Measurements from ENCODE around the gene LRP3. TPM values are rescaled to one million over a fixed set of nuclear protein-coding genes. Genes with fewer than 3 reads are reported as not detected.

Gene LRP3
- total RNA-seq, 1 donor from 2014 or later, result 19.3 TPM

DNA sequence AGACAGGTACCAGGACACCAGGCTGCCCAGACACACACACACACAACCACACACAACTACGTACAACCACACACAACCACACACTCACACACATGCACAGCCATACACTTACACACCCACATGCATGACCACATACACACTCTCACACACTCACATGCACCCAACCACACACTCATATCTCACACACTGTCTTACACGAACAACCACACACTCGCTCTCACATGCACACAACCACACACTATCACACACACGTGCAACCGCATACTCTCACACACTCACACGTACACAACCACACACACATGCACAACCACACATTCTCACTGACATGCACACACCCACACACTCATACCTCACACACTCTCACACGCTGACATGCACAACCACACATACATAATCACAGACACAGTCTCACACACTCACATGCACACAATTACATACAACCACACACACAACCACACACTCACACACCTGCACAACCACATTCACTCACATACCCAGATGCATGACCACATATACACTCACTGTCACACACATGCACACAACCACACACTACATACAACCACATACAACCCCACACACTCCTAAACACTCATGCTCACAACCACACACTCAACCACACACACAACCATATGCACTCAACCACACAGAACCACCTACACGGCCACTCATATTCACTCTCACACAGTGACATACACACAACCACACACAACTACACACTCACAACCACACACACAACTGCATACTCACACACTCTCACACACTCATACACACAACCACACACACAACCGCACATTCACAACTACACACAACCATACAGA is 39.1 kb downstream of the LRP3 start:
- Histone ChIP-seq H3K4me3 (ENCODE audit: low read length in 3 of 3) (no peak overlapping the region), H3K4me1 (ENCODE audit: control insufficient read depth in 3 of 3, insufficient read depth in 3 of 3, low read length in 3 of 3) (no peaks in the 10 kb centered on the region), H3K9ac (ENCODE audit: low read depth in 1 of 3, low read length in 3 of 3) (no peak overlapping the region), H3K27me3 (ENCODE audit: control insufficient read depth in 3 of 3, insufficient read depth in 3 of 3, low read length in 3 of 3) (peaks cover 19 to 27% (median 21%) of the 10 kb centered on the region in 3 donors), H3K9me3 (ENCODE audit: control insufficient read depth in 3 of 3, low read length in 3 of 3) (peaks cover 0 to 11% (median 0%) of the 10 kb centered on the region in 3 donors), H3K36me3 (ENCODE audit: control insufficient read depth in 3 of 3, insufficient read depth in 3 of 3, low read length in 3 of 3) (no peaks in the 10 kb centered on the region), H3K27ac (ENCODE audit: low read depth, low read length) (no peak overlapping the region)

DNA sequence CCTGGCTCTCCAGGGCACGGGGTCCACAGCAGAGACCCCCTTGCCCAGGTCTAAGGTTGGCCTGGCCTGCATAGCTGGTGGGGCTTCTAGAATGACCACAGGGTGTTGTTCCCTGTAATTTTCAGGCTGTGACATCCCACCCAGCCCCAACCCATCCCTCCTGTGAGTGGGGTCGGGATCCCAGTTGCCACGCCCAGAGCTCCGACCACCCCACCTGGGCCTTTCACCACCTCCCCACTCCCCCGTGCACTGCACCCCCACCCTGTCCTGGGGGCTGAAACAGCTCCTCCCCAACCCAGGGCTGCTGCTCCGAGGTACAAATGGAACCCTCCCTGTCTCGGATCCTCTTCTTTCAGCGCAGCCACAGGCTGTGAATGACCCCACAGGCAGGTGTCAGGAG is 40.0 kb downstream of the LRP3 start:
- Histone ChIP-seq H3K27ac (ENCODE audit: low read depth, low read length) (no peak overlapping the region), H3K9ac (ENCODE audit: low read depth in 1 of 3, low read length in 3 of 3) (no peak overlapping the region), H3K36me3 (ENCODE audit: control insufficient read depth in 3 of 3, insufficient read depth in 3 of 3, low read length in 3 of 3) (no peaks in the 10 kb centered on the region), H3K4me1 (ENCODE audit: control insufficient read depth in 3 of 3, insufficient read depth in 3 of 3, low read length in 3 of 3) (no peaks in the 10 kb centered on the region), H3K9me3 (ENCODE audit: control insufficient read depth in 3 of 3, low read length in 3 of 3) (peaks cover 0 to 5% (median 0%) of the 10 kb centered on the region in 3 donors), H3K4me3 (ENCODE audit: low read length in 3 of 3) (no peak overlapping the region), H3K27me3 (ENCODE audit: control insufficient read depth in 3 of 3, insufficient read depth in 3 of 3, low read length in 3 of 3) (peaks cover 19 to 27% (median 21%) of the 10 kb centered on the region in 3 donors)

DNA sequence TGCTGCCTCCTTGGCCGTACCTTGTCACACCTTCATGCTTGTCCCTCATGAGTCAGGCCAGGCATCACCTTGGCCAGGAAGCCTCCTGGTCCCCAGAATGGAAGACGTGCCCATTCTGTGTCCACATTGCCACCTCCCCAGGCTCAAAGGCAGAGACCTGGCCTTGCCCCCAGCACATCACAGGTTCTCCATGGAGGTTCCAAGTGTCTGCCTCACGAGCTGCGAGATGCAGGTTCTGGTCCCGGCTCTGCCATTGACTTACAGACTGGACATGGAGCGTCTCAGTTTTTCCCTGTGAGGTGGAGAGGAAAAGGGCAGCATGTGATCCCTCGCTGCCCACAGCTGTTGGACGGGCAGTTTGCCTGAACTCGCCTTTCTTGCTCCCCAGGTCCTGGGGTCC is 40.6 kb downstream of the LRP3 start:
- no peak overlapping the region for H3K9ac ChIP-seq (ENCODE audit: low read depth in 1 of 3, low read length in 3 of 3)
- no peak overlapping the region for H3K4me3 ChIP-seq (ENCODE audit: low read length in 3 of 3)
- H3K36me3 ChIP-seq (ENCODE audit: control insufficient read depth in 3 of 3, insufficient read depth in 3 of 3, low read length in 3 of 3), result no peaks in the 10 kb centered on the region
- peaks cover 17 to 23% (median 19%) of the 10 kb centered on the region in 3 donors for H3K27me3 ChIP-seq (ENCODE audit: control insufficient read depth in 3 of 3, insufficient read depth in 3 of 3, low read length in 3 of 3)
- peaks cover 0 to 1% (median 0%) of the 10 kb centered on the region in 3 donors for H3K9me3 ChIP-seq (ENCODE audit: control insufficient read depth in 3 of 3, low read length in 3 of 3)
- H3K4me1 ChIP-seq (ENCODE audit: control insufficient read depth in 3 of 3, insufficient read depth in 3 of 3, low read length in 3 of 3), result no peaks in the 10 kb centered on the region
- no peak overlapping the region for H3K27ac ChIP-seq (ENCODE audit: low read depth, low read length)

DNA sequence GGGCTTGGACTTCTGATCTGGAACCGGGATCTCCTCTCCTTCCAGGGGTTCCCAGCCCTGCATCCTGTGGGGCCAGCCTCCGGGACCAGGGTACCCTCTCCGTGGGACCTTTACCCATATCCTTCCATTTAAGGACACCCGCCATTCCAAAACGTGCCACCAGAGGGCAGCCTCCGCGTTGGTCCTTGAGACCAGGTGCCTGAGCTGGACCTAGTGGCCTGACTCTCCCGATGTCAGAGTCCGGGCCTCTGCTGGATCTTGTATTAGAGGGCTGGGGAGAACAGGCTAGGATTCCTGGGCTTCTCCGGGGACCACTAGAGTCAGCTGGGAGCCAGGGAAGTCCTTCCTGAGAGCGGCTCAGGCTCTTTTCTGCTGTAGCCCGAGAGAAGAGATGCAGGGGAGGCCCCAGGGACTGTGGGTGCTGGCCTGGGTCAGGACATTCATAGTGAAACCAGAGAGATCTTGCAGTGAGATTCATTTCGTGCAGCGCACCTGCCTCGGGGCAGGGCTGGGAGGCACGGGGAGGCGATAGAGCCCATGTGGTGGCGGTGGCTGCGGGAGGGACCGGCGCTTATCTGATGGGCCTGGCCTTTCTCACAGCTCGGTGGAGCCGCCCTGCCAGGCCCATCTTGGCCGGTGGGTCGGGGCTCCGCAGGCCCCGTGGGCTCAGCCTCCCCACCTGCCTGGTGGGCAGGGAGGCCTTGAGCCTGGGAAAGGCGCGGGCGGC is 41.3 kb downstream of the LRP3 start:
- Histone ChIP-seq H3K4me1 (ENCODE audit: control insufficient read depth in 3 of 3, insufficient read depth in 3 of 3, low read length in 3 of 3) (no peaks in the 10 kb centered on the region), H3K9ac (ENCODE audit: low read depth in 1 of 3, low read length in 3 of 3) (no peak overlapping the region), H3K27me3 (ENCODE audit: control insufficient read depth in 3 of 3, insufficient read depth in 3 of 3, low read length in 3 of 3) (peaks cover 13 to 25% (median 19%) of the 10 kb centered on the region in 3 donors), H3K9me3 (ENCODE audit: control insufficient read depth in 3 of 3, low read length in 3 of 3) (no peaks in the 10 kb centered on the region), H3K4me3 (ENCODE audit: low read length in 3 of 3) (no peak overlapping the region), H3K27ac (ENCODE audit: low read depth, low read length) (no peak overlapping the region), H3K36me3 (ENCODE audit: control insufficient read depth in 3 of 3, insufficient read depth in 3 of 3, low read length in 3 of 3) (no peaks in the 10 kb centered on the region)

DNA sequence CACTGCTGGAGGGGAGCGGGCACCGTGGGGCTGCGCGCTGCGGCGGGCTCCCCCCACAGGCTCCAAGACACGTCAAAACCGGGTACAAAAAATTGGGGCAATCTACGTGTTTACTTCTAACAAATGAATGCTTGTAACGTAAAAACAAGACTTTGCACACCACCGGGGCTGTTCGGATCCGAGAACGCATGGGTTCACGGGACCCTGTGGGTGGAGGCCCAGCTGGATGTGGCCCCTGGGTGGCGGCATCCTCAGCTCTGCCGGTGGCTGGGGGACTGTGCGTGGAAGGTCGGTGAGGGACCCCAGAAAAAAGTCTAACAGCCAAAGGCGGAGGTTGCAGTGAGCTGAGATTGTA is 41.8 kb downstream of the LRP3 start:
- no peaks in the 10 kb centered on the region for H3K36me3 ChIP-seq (ENCODE audit: control insufficient read depth in 3 of 3, insufficient read depth in 3 of 3, low read length in 3 of 3)
- H3K9me3 ChIP-seq (ENCODE audit: control insufficient read depth in 3 of 3, low read length in 3 of 3), result no peaks in the 10 kb centered on the region
- H3K4me1 ChIP-seq (ENCODE audit: control insufficient read depth in 3 of 3, insufficient read depth in 3 of 3, low read length in 3 of 3), result no peaks in the 10 kb centered on the region
- no peak overlapping the region for H3K27ac ChIP-seq (ENCODE audit: low read depth, low read length)
- H3K4me3 ChIP-seq (ENCODE audit: low read length in 3 of 3), result no peak overlapping the region
- H3K9ac ChIP-seq (ENCODE audit: low read depth in 1 of 3, low read length in 3 of 3), result no peak overlapping the region
- H3K27me3 ChIP-seq (ENCODE audit: control insufficient read depth in 3 of 3, insufficient read depth in 3 of 3, low read length in 3 of 3), result peaks cover 17 to 22% (median 19%) of the 10 kb centered on the region in 3 donors

DNA sequence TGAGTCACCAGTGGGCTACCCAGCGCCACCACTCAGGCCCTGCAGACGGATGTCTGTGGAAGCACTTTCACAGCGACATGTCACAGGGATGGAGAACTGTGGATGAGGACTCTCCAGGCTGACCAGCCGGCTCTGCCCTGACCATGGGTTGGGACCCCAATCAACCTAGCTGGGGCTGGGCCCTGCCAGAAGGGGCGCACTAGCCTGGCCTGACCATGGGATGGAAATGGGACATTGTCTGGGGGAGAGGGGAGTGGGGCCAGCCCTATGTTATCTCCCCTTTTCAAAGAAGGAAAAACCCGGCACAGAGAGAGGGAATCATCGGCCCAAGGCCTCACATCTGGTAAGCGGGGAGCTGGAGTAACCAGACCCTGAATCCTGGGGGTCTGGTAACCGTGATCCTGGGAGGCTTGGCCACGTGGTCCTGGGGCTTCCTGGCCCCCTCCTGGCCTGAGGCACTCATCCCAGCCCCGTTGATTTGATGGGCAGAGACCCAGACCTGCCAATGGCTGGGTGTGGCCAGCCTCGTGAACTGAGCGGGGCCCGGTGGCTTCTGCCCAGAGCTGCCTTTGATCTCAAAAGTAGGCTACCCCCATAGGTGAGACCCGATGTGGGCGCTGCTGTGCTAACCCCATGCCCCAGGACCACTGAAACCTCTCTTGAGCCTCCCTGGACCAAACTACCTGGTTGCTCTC is 42.7 kb downstream of the LRP3 start:
- peaks cover 18 to 22% (median 19%) of the 10 kb centered on the region in 3 donors for H3K27me3 ChIP-seq (ENCODE audit: control insufficient read depth in 3 of 3, insufficient read depth in 3 of 3, low read length in 3 of 3)
- H3K4me1 ChIP-seq (ENCODE audit: control insufficient read depth in 3 of 3, insufficient read depth in 3 of 3, low read length in 3 of 3), result peaks cover 0 to 2% (median 0%) of the 10 kb centered on the region in 3 donors
- no peaks in the 10 kb centered on the region for H3K36me3 ChIP-seq (ENCODE audit: control insufficient read depth in 3 of 3, insufficient read depth in 3 of 3, low read length in 3 of 3)
- H3K4me3 ChIP-seq (ENCODE audit: low read length in 3 of 3), result no peak overlapping the region
- no peak overlapping the region for H3K9ac ChIP-seq (ENCODE audit: low read depth in 1 of 3, low read length in 3 of 3)
- no peak overlapping the region for H3K27ac ChIP-seq (ENCODE audit: low read depth, low read length)
- no peaks in the 10 kb centered on the region for H3K9me3 ChIP-seq (ENCODE audit: control insufficient read depth in 3 of 3, low read length in 3 of 3)

DNA sequence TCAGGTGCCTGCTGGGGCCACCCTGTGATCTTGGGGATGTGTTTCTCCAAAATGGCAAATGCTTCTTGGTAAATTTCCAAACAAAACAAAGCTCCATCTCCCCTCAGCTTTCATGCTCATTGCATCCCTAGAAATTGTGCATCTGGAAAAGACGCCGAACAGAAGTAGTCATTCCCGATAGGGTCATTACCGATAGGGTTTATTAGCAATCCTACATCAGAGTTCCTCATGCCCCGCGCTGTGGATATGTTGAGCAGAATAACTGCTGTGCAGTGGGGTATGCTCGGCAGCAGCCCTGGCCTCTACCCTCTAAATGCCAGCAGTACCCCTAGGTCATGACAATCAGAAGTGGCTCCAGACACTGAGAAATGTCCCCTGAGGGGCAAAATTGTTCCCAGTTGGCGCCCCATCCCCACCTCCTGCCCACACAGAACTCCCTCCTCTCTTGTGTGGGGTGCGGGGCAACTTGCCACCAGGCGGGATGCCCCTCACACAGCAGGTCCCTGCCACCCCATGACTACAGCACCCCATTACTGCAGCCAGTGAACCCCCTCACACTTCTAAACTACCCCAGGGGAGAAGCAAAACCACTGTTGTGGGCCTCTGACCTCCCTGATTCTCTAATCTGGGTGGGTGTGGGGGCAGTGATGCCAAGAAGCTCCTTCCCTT is 44.5 kb downstream of the LRP3 start:
- no peaks in the 10 kb centered on the region for H3K36me3 ChIP-seq (ENCODE audit: control insufficient read depth in 3 of 3, insufficient read depth in 3 of 3, low read length in 3 of 3)
- H3K9me3 ChIP-seq (ENCODE audit: control insufficient read depth in 3 of 3, low read length in 3 of 3), result no peaks in the 10 kb centered on the region
- H3K4me3 ChIP-seq (ENCODE audit: low read length in 3 of 3), result no peak overlapping the region
- no peak overlapping the region for H3K27ac ChIP-seq (ENCODE audit: low read depth, low read length)
- peaks cover 5 to 16% (median 15%) of the 10 kb centered on the region in 3 donors for H3K27me3 ChIP-seq (ENCODE audit: control insufficient read depth in 3 of 3, insufficient read depth in 3 of 3, low read length in 3 of 3)
- peaks cover 0 to 2% (median 0%) of the 10 kb centered on the region in 3 donors for H3K4me1 ChIP-seq (ENCODE audit: control insufficient read depth in 3 of 3, insufficient read depth in 3 of 3, low read length in 3 of 3)
- no peak overlapping the region for H3K9ac ChIP-seq (ENCODE audit: low read depth in 1 of 3, low read length in 3 of 3)

DNA sequence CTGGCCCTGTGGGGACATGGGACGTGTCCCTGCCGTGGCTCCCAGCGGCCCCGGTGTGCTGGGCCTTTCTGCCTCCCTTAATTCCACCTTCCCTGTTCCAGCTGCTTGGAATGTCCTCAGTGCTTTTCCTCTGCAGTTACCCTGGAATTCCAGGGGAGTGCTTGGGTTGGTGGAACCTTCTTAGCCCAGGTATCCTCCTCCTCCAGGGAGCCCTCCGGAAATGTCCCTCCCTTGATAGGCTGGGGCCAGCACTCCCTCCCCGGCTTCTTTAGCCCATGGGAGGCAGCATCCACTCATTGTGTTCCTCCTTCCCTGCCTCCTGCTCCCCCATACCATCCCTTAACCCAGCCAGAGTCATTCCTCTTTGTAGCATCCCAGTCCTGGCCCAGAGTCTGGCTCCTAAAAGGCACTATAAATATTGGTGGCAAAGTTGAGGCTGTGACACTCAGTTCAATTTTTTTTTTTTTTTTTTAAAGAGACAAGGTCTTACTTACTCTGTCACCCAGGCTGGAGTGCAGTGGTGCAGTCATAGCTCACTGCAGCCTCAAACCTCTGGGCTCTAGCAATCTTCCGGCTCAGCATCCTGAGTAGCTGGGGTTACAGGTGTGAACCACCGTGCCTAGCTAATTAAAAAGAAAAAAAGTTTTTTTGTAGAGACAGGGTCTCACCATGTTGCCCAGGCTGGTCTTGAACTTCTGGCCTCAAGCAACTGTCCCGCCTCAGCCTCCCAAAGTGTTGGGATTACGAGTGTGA is 45.3 kb downstream of the LRP3 start:
- Histone ChIP-seq H3K9ac (ENCODE audit: low read depth in 1 of 3, low read length in 3 of 3) (no peak overlapping the region), H3K4me3 (ENCODE audit: low read length in 3 of 3) (no peak overlapping the region), H3K36me3 (ENCODE audit: control insufficient read depth in 3 of 3, insufficient read depth in 3 of 3, low read length in 3 of 3) (no peaks in the 10 kb centered on the region), H3K4me1 (ENCODE audit: control insufficient read depth in 3 of 3, insufficient read depth in 3 of 3, low read length in 3 of 3) (peaks cover 0 to 2% (median 0%) of the 10 kb centered on the region in 3 donors), H3K27me3 (ENCODE audit: control insufficient read depth in 3 of 3, insufficient read depth in 3 of 3, low read length in 3 of 3) (peaks cover 4 to 14% (median 12%) of the 10 kb centered on the region in 3 donors), H3K9me3 (ENCODE audit: control insufficient read depth in 3 of 3, low read length in 3 of 3) (no peaks in the 10 kb centered on the region), H3K27ac (ENCODE audit: low read depth, low read length) (no peak overlapping the region)

DNA sequence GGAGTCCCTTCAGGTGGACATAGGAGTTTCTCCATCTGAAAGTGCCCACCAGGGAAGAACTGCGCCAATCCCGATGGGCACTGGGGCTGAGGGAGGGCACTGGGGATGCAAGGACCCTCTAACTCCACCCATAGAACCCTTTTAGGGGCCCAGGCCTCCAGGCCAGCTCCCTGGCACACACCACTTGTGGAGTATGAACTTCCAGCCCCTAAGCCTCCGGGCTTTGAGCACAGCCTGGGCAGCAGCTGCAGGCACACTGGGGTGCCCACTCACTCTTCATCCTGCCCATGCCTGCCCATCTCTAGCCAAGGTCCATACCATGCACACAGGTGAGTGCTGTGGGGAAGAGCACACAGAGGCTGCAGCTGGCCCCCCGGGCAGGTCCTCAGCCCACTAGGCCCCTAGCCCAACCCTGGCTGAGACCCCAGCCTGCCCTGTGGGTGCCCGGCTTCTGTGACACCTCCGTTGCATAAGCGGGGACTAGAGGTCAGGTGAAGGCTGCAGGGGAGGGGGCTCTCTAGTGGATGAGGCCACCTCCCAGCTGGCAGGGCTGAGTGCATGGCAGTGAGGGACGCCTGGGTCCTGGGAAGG is 46.1 kb downstream of the LRP3 start:
- Histone ChIP-seq H3K4me3 (ENCODE audit: low read length in 3 of 3) (no peak overlapping the region), H3K4me1 (ENCODE audit: control insufficient read depth in 3 of 3, insufficient read depth in 3 of 3, low read length in 3 of 3) (peaks cover 0 to 2% (median 0%) of the 10 kb centered on the region in 3 donors)

More for the DNA sequence above, 46.1 kb downstream of the LRP3 start:
- Histone ChIP-seq H3K36me3 (ENCODE audit: control insufficient read depth in 3 of 3, insufficient read depth in 3 of 3, low read length in 3 of 3) (no peaks in the 10 kb centered on the region), H3K27ac (ENCODE audit: low read depth, low read length) (no peak overlapping the region), H3K27me3 (ENCODE audit: control insufficient read depth in 3 of 3, insufficient read depth in 3 of 3, low read length in 3 of 3) (peaks cover 0 to 6% (median 3%) of the 10 kb centered on the region in 3 donors), H3K9ac (ENCODE audit: low read depth in 1 of 3, low read length in 3 of 3) (peak overlapping the region in 1 of 3 donors; percentile 3), H3K9me3 (ENCODE audit: control insufficient read depth in 3 of 3, low read length in 3 of 3) (peaks cover 0 to 4% (median 0%) of the 10 kb centered on the region in 3 donors)
